Measurements from ENCODE around the gene ANXA4. TPM values are rescaled to one million over a fixed set of nuclear protein-coding genes. Genes with fewer than 3 reads are reported as not detected.

Gene ANXA4
- total and polyA plus RNA-seq, 2 experiments from 2014 or later: 35.7 to 113 TPM

- Histone ChIP-seq H3K27me3 (replicated peaks; ENCODE audit: insufficient read depth) (no peaks in the 10 kb centered on the region), H3K36me3 (ENCODE audit: low read depth) (no peaks in the 10 kb centered on the region), H3K79me2 (ENCODE audit: insufficient read depth) (no peaks in the 10 kb centered on the region), H3K9ac (no peak overlapping the region), H3K9me3 (ENCODE audit: low read depth) (no peaks in the 10 kb centered on the region), H3K27ac (no peak overlapping the region), H3K4me1 (ENCODE audit: insufficient read depth) (no peaks in the 10 kb centered on the region), H3K4me2 (ENCODE audit: unreplicated experiment) (no peak overlapping the region), H3K4me3 (no peak overlapping the region), H2AFZ (no peak overlapping the region), H3K9me2 (ENCODE audit: insufficient read depth) (no peaks in the 10 kb centered on the region), H3F3A (ENCODE audit: insufficient read depth) (no peaks in the 10 kb centered on the region), H4K20me1 (ENCODE audit: insufficient read depth) (no peaks in the 10 kb centered on the region)
- no peak for DNase-seq
- no peak for TF ChIP-seq EZH2 (IDR thresholded peaks at IDR 0.05; ENCODE audit: insufficient read depth, poor library complexity, severe bottlenecking)
- no peak for TF ChIP-seq EZH2phosphoT487 (IDR thresholded peaks at IDR 0.05; ENCODE audit: insufficient read depth, low read depth)
- in situ Hi-C loops (cut with MboI): no loop called here
- WGBS, 2 experiments (ENCODE audit: low coverage in 1 of 2, low lambda C conversion rate in 2 of 2, missing lambda C conversion rate in 2 of 2): 71% methylated on average over 6 of the region's 6 CpGs
These were observed 10.6 kb upstream of the ANXA4 start for GRCh38 chr2:69731147-69731970.

GRCh38 chr2:69733342-69734034 is 8.4 kb upstream of the ANXA4 start:
- H3F3A ChIP-seq (ENCODE audit: insufficient read depth): no peaks in the 10 kb centered on the region
- no peak overlapping the region for H3K27ac ChIP-seq
- TF ChIP-seq EZH2 (IDR thresholded peaks at IDR 0.05; ENCODE audit: insufficient read depth, poor library complexity, severe bottlenecking): no peak
- no peak for TF ChIP-seq EZH2phosphoT487 (IDR thresholded peaks at IDR 0.05; ENCODE audit: insufficient read depth, low read depth)
- 0 to 6% methylated on average over 1 of the region's 1 CpG for WGBS, 2 experiments (ENCODE audit: low coverage in 1 of 2, low lambda C conversion rate in 2 of 2, missing lambda C conversion rate in 2 of 2)
- no peaks in the 10 kb centered on the region for H3K4me1 ChIP-seq (ENCODE audit: insufficient read depth)
- no peaks in the 10 kb centered on the region for H3K79me2 ChIP-seq (ENCODE audit: insufficient read depth)
- no peaks in the 10 kb centered on the region for H3K27me3 ChIP-seq (replicated peaks; ENCODE audit: insufficient read depth)
- no peak overlapping the region for H3K4me3 ChIP-seq
- H3K9ac ChIP-seq: no peak overlapping the region
- no peaks in the 10 kb centered on the region for H3K9me3 ChIP-seq (ENCODE audit: low read depth)
- H3K4me2 ChIP-seq (ENCODE audit: unreplicated experiment): no peak overlapping the region
- H4K20me1 ChIP-seq (ENCODE audit: insufficient read depth): no peaks in the 10 kb centered on the region
- no peaks in the 10 kb centered on the region for H3K36me3 ChIP-seq (ENCODE audit: low read depth)
- peak; percentile 27 for DNase-seq
- in situ Hi-C loops (cut with MboI): no loop called here
- no peaks in the 10 kb centered on the region for H3K9me2 ChIP-seq (ENCODE audit: insufficient read depth)
- no peak overlapping the region for H2AFZ ChIP-seq

DNA sequence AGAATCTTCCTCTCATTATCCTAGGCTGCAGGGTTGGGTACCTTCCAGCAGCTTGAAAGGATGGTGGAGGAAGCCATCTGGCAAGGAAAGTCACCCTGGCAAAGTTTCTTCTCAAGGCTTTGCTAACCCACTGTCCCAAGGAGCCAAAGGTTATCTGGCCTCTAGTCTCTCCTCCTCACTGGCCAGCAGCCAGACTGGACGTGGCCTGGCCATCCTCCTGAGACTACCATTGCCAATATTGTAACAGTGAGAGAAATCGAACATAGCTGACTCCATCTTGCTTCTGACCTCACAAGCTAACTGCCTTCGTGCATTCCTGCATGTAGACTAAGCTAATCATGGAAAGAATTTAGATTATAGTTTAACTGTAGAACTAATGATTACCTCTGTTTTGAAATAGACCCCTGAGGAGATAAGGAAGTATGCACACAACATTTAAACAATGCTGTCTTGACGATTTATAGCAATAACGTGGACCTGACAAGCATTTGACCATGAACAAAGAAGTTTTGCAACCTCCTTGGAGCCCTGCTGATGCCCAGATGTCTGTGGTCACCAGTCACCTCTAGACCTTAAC is 7.8 kb upstream of the ANXA4 start:
- TF ChIP-seq EZH2phosphoT487 (IDR thresholded peaks at IDR 0.05; ENCODE audit: insufficient read depth, low read depth) (no peak), EZH2 (IDR thresholded peaks at IDR 0.05; ENCODE audit: insufficient read depth, poor library complexity, severe bottlenecking) (no peak)
- H3K36me3 ChIP-seq (ENCODE audit: low read depth): no peaks in the 10 kb centered on the region
- no peak overlapping the region for H2AFZ ChIP-seq
- no peak overlapping the region for H3K9ac ChIP-seq
- in situ Hi-C loops (cut with MboI): no loop called here
- H3K4me2 ChIP-seq (ENCODE audit: unreplicated experiment): no peak overlapping the region
- no peaks in the 10 kb centered on the region for H3K9me2 ChIP-seq (ENCODE audit: insufficient read depth)
- H3K79me2 ChIP-seq (ENCODE audit: insufficient read depth): no peaks in the 10 kb centered on the region
- no peak overlapping the region for H3K4me3 ChIP-seq
- no peaks in the 10 kb centered on the region for H3F3A ChIP-seq (ENCODE audit: insufficient read depth)
- no peak overlapping the region for H3K27ac ChIP-seq
- no peak for DNase-seq
- H3K9me3 ChIP-seq (ENCODE audit: low read depth): no peaks in the 10 kb centered on the region
- H3K4me1 ChIP-seq (ENCODE audit: insufficient read depth): no peaks in the 10 kb centered on the region
- no peaks in the 10 kb centered on the region for H4K20me1 ChIP-seq (ENCODE audit: insufficient read depth)
- no peaks in the 10 kb centered on the region for H3K27me3 ChIP-seq (replicated peaks; ENCODE audit: insufficient read depth)
- 36 to 38% methylated on average over 5 of the region's 5 CpGs for WGBS, 2 experiments (ENCODE audit: low coverage in 1 of 2, low lambda C conversion rate in 2 of 2, missing lambda C conversion rate in 2 of 2)

DNA sequence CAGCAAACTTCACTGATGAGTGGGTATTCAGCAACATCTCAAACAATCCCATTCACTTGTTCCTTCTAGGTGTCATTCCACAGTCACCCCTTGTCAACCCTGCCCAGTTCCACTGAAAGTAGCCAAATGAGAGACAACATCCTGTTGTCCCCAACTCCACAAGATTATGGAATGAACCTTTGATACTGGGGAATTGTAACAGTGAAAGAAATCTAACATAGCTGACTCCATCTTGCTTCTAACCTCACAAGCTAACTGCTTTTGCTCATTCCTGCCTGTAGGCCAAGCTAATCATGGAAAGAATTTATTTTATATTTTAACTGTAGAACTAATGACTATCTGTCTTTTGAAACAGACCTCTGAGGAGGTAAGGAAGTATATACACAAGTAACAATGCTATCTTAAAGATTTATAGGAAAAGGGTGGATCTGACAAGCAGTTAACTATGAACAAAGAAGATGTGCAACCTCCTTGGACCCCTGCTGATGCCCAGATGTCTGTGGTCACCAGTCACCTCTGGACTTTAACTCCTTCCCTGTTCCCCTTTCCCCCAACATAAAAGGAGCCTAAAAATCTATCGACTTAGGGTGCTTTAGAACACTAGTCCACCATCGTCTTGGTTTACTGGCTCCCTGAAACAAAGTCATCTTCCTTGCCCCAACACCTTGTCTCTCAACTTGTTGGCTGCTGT is 6.9 kb upstream of the ANXA4 start:
- in situ Hi-C loops (cut with MboI): no loop called here
- Histone ChIP-seq H3F3A (ENCODE audit: insufficient read depth) (no peaks in the 10 kb centered on the region), H3K27me3 (replicated peaks; ENCODE audit: insufficient read depth) (no peaks in the 10 kb centered on the region), H3K27ac (no peak overlapping the region), H4K20me1 (ENCODE audit: insufficient read depth) (no peaks in the 10 kb centered on the region), H3K36me3 (ENCODE audit: low read depth) (no peaks in the 10 kb centered on the region), H3K4me1 (ENCODE audit: insufficient read depth) (no peaks in the 10 kb centered on the region), H3K79me2 (ENCODE audit: insufficient read depth) (no peaks in the 10 kb centered on the region), H2AFZ (no peak overlapping the region), H3K9me2 (ENCODE audit: insufficient read depth) (no peaks in the 10 kb centered on the region), H3K4me3 (no peak overlapping the region), H3K9me3 (ENCODE audit: low read depth) (no peaks in the 10 kb centered on the region), H3K9ac (no peak overlapping the region), H3K4me2 (ENCODE audit: unreplicated experiment) (no peak overlapping the region)
- TF ChIP-seq EZH2phosphoT487 (IDR thresholded peaks at IDR 0.05; ENCODE audit: insufficient read depth, low read depth) (no peak), EZH2 (IDR thresholded peaks at IDR 0.05; ENCODE audit: insufficient read depth, poor library complexity, severe bottlenecking) (no peak)
- 81 to 83% methylated on average over 2 of the region's 2 CpGs for WGBS, 2 experiments (ENCODE audit: low coverage in 1 of 2, low lambda C conversion rate in 2 of 2, missing lambda C conversion rate in 2 of 2)
- DNase-seq: no peak

Data from GM23248 (cell line).